Kidney tubule cell (primary cell): ENCODE measurements around the gene GAREM2.
A peak's percentile ranks its signal among the peaks of the same experiment; 100 is the strongest.
"Not testable (repeated sequence)": the region's sequence is repeated elsewhere in the genome, so short reads cannot be mapped to it uniquely, and the experiment has no call there.

Source experiments
- DNase-seq: peaks from one replicate; pipeline ENCODE4 v3.0.0-alpha.2; 2018; ENCODE audit warnings: low spot score

The GAREM2 gene

GRCh38 chr2:26172871-26173775, at the start of gene GAREM2:
Gene GAREM2 (plus strand): TSS chr2:26173088. CDS start chr2:26173221, 133 bp downstream.
- no peak for DNase-seq

GRCh38 chr2:26123426-26123825, 49.5 kb upstream of the GAREM2 start:
- no peak for DNase-seq

- DNase-seq, result no peak
These were observed 46.8 kb upstream of the GAREM2 start for GRCh38 chr2:26126074-26126473.

GRCh38 chr2:26128176-26128575, 44.7 kb upstream of the GAREM2 start:
- DNase-seq, result no peak

GRCh38 chr2:26130763-26131162, 42.1 kb upstream of the GAREM2 start:
- DNase-seq, result no peak

- DNase-seq, result no peak
These were observed 36.4 kb upstream of the GAREM2 start for GRCh38 chr2:26136451-26136850.

- DNase-seq, result no peak
These were observed 33.4 kb upstream of the GAREM2 start for GRCh38 chr2:26139269-26140183.

GRCh38 chr2:26141145-26141769, 31.6 kb upstream of the GAREM2 start:
- peak; percentile 9 for DNase-seq

- DNase-seq, result peak; percentile 10
These were observed 28.9 kb upstream of the GAREM2 start for GRCh38 chr2:26144031-26144430.

- DNase-seq, result peak; percentile 66
These were observed 27.8 kb upstream of the GAREM2 start for GRCh38 chr2:26144953-26145680.

GRCh38 chr2:26148501-26148900, 24.4 kb upstream of the GAREM2 start:
- no peak for DNase-seq

- no peak for DNase-seq
These were observed 22.6 kb upstream of the GAREM2 start for GRCh38 chr2:26150243-26150642.

- DNase-seq, result no peak
These were observed 15.3 kb upstream of the GAREM2 start for GRCh38 chr2:26157580-26157979.

- DNase-seq, result no peak
These were observed 11.0 kb upstream of the GAREM2 start for GRCh38 chr2:26161926-26162325.

- DNase-seq, result no peak
These were observed 9.9 kb upstream of the GAREM2 start for GRCh38 chr2:26162963-26163362.

- no peak for DNase-seq
These were observed 8.7 kb upstream of the GAREM2 start for GRCh38 chr2:26164231-26164630.

- no peak for DNase-seq
These were observed 8.2 kb upstream of the GAREM2 start for GRCh38 chr2:26164641-26165211.

- DNase-seq, result no peak
These were observed 7.5 kb upstream of the GAREM2 start for GRCh38 chr2:26165403-26165802.

GRCh38 chr2:26166541-26166940, 6.3 kb upstream of the GAREM2 start:
- not testable (repeated sequence) for DNase-seq

- DNase-seq, result no peak
These were observed 4.1 kb upstream of the GAREM2 start for GRCh38 chr2:26168785-26169184.

GRCh38 chr2:26169226-26169625, 3.7 kb upstream of the GAREM2 start:
- DNase-seq, result no peak
